ENCODE data around the gene HOXB5.

Gene HOXB5

DNA sequence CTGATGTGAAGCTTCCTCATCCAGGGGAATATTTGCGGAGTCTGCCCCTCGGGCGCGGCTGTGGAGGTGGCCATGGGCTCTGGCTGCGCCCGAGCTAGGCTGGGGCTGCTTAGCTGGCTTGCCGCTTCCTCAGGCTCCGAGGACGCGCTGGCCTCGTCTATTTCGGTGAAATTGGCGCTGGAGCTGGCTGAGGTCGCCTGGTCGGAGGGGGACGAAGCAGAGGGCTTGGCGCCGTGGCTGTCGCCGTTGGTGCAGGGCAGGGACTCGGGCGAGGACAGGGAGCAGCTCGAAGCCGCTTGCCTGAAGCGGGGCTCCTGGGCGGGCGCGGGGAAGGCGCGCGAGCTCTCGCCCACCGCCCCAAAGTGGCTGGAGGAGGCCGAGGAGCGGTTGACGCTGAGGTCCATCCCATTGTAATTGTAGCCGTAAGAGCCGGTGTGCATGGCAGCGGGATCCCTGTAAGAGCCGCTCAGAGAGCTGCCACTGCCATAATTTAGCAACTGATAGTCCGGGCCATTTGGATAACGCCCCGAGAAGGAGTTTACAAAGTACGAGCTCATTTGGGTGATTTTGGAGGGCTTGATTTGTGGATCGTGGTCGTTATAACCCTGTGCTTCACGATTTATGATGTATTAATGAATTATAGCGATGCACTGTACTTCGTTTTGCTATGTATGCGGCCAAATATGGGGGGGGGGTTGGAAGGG is at the start of gene HOXB5:
HOXB5 (minus strand) TSS at position 654 of the 704 bp plus-strand sequence; CDS start at position 557, 97 bp downstream.
- DNase-seq (ENCODE audit: low read depth), result no peak
- TF ChIP-seq CTCF (IDR thresholded peaks at IDR 0.05; ENCODE audit: control insufficient read depth, extremely low read depth, insufficient read depth), result no peak
- H3K4me3 ChIP-seq (ENCODE audit: low read depth, low read length), result no peak within 1 kb of the TSS

GRCh38 chr17:48642843-48643696 is 49.5 kb upstream of the HOXB5 start:
- no peak overlapping the region for H3K4me3 ChIP-seq (ENCODE audit: low read depth, low read length)
- TF ChIP-seq CTCF (IDR thresholded peaks at IDR 0.05; ENCODE audit: control insufficient read depth, extremely low read depth, insufficient read depth), result no peak
- DNase-seq (ENCODE audit: low read depth), result no peak

DNA sequence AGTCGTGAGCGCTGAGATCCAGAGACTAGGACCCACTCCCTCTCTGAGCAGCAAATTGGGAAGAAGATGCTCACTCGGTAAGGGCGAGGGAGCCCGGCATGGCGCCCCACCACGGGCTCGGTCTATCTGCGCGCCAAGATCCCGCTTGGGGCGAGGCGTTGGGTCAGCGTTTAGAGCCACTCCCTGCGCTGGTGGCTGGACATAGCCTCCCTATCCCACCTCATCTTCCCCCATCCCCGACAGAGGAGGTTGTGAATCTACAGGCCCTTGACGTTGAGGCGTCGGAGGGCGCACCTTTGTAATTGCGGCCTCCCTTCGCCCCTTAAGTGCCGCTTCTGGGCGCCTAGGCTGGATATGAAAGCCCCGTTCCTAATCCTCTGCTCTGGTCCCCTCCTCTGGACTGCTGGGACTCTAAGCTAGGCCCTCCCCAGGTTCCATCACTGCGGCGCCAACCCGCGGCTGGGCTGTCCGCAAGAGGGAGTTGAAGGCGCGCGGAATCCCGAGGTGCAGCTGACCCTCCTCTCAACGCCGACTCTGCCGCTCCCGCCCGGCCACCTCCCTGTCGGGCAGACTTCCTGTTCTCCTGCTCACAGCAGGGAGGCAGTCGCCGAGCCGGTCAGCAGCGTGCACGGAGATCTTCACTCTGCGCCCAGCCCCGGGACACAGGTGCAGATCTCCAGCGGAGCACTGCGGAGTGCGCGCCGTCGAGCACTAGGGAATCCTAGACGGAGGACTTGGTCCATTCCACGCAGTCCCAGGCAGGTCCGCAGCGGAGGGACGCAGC is 48.7 kb upstream of the HOXB5 start:
- no peak overlapping the region for H3K4me3 ChIP-seq (ENCODE audit: low read depth, low read length)
- DNase-seq (ENCODE audit: low read depth), result no peak
- TF ChIP-seq CTCF (IDR thresholded peaks at IDR 0.05; ENCODE audit: control insufficient read depth, extremely low read depth, insufficient read depth), result no peak

DNA sequence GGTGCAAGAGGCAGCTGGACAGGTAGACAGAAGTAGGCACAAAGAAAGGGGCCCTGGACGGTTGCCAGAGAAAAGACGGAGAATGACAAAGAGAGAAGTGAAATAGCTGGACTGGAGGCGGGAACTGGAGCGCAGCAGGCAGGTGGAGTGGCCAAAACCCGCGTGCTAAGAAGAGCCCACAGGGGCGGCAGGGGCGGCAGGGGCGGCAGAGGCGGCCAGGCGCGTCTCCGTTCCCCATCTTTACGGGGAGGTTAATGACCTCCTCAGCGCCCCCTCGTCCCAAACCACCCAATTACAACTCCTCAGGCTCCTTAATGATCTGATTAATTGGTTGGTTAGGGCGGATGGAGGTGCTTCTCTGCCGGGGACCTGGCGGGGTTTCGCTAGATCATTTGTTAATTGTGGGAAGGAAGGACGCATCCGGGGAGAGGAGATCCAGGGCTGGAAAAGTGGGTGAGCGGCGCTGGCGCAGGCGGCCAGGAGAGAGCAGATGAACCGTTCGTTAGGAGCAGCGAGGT is 48.0 kb upstream of the HOXB5 start:
- DNase-seq (ENCODE audit: low read depth), result no peak
- no peak overlapping the region for H3K4me3 ChIP-seq (ENCODE audit: low read depth, low read length)

DNA sequence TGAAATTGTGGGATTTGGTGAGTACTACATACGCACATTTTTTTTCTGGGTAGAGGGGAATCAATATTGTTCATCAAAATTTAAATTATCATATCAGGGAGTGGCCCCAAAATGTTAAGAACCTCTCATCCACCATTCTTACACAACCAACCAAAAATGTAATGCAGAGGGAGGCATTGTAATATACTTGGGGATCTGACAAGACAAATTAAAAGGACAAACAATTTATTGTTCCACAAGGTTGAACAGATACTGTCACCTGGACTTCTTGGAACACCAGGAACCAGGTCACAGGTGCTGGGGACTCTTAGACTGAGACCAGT is 47.2 kb upstream of the HOXB5 start:
- TF ChIP-seq CTCF (IDR thresholded peaks at IDR 0.05; ENCODE audit: control insufficient read depth, extremely low read depth, insufficient read depth), result no peak
- no peak overlapping the region for H3K4me3 ChIP-seq (ENCODE audit: low read depth, low read length)
- DNase-seq (ENCODE audit: low read depth), result no peak

More for the DNA sequence above, 48.0 kb upstream of the HOXB5 start:
- TF ChIP-seq CTCF (IDR thresholded peaks at IDR 0.05; ENCODE audit: control insufficient read depth, extremely low read depth, insufficient read depth), result no peak

- no peak for DNase-seq (ENCODE audit: low read depth)
- H3K4me3 ChIP-seq (ENCODE audit: low read depth, low read length), result no peak overlapping the region
- no peak for TF ChIP-seq CTCF (IDR thresholded peaks at IDR 0.05; ENCODE audit: control insufficient read depth, extremely low read depth, insufficient read depth)
Observed at GRCh38 chr17:48639982-48640857, 46.6 kb upstream of the HOXB5 start.

All from LNCaP clone FGC (cell line).